Mucosa of descending colon (tissue), 3 donors: ENCODE results near the gene EXOC6B. TPM values are rescaled to one million over a fixed set of nuclear protein-coding genes. Genes with fewer than 3 reads are reported as not detected.

Source experiments
- ATAC-seq: fragments of 200-7000 bp; cut with Tn5 transposase; one replicate; pipeline ENCODE4 v1.9.1; 2020; ENCODE audit warnings: mild to moderate bottlenecking, moderate library complexity
- DNase-seq, 3 donors: peaks; one replicate each; pipeline ENCODE4 v3.0.0-alpha.2; 2020
- H3K36me3 ChIP-seq: fragments of 200-600 bp; one replicate; pipeline ENCODE4 v1.8.0; 2021; ENCODE audit warnings: low read depth, mild to moderate bottlenecking
- H3K4me1 ChIP-seq: fragments of 200-600 bp; one replicate; pipeline ENCODE4 v1.8.0; 2021; ENCODE audit warnings: low read depth, mild to moderate bottlenecking
- H3K4me3 ChIP-seq: fragments of 200-600 bp; one replicate; pipeline ENCODE4 v1.8.0; 2021; ENCODE audit warnings: mild to moderate bottlenecking
- H3K9me3 ChIP-seq: fragments of 200-600 bp; one replicate; pipeline ENCODE4 v1.8.0; 2021; ENCODE audit warnings: mild to moderate bottlenecking
- intact Hi-C, 2 donors: fragments of 100-400 bp; cut with DNase I in 1 of 2; cut with micrococcal nuclease in 1 of 2; formaldehyde crosslinking; loops; one replicate each; pipeline versions ENCODE4 v1.11.0 to v1.11.1; 2022; cut with DNase I, micrococcal nuclease
- total RNA-seq, 3 donors: library from RNA; stranded (reverse); fragmentation: NEBNext Ultra II Directional in 2 of 3; extraction: Animal tissue kit (Norgen Biotek cat#: 25700) in 2 of 3; gene quantifications; one replicate each; pipeline versions ENCODE4 v1.2.1 to v1.2.4, GENCODE V29; 2021 to 2023
- TF ChIP-seq, protein P1 (sequence below): fragments of 200-600 bp; IDR thresholded peaks from one replicate; pipeline ENCODE4 v1.8.0; 2022; ENCODE audit warnings: antibody characterized with exemption, mild to moderate bottlenecking
- donor health status: DM: no; HTN: no; CAD: no; lungs with moderate emphysema.
- donor health status: DM: no; HTN: no; CAD: no.
- donor health status: DM: no; HTN: yes; CAD: no.

Gene EXOC6B
- total RNA-seq, 3 donors from 2014 or later: 19.4 to 52.4 (median 28.8) TPM

DNA sequence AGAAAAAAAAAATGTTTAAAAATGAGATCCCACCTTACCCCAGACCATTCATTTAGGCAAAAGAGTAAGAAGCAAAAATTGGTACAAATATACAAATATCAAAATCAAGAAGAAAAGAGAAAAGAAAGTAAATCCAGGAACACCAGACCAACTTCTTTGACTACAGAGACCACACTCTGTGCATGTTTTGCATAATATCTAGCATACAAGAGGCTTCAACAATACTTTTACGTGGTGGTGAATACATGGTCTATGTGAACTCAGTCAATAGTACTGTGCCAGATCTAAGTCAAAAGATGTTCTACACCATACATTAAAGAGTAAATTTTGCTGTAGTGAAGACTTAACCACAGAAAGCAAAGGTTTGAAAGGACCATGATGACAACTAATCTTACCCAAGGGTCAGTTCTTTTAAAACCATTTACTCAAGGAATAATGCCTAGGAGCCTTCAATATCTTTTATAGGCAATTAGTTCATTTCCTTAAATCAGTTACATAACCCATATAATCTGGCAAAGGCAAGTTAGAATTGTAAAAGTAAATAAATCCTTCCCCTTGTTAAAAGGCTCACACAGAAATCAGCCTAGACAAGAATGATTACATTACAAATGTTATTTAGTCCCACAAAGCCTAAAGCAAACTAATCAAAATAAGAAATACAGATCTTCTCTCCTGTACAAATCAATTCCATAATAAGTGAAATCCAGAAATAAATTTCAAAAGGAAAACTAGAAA lies 115.2 kb downstream of the EXOC6B start:
- intact Hi-C loops: no loop called here
- TF ChIP-seq, protein P1, sequence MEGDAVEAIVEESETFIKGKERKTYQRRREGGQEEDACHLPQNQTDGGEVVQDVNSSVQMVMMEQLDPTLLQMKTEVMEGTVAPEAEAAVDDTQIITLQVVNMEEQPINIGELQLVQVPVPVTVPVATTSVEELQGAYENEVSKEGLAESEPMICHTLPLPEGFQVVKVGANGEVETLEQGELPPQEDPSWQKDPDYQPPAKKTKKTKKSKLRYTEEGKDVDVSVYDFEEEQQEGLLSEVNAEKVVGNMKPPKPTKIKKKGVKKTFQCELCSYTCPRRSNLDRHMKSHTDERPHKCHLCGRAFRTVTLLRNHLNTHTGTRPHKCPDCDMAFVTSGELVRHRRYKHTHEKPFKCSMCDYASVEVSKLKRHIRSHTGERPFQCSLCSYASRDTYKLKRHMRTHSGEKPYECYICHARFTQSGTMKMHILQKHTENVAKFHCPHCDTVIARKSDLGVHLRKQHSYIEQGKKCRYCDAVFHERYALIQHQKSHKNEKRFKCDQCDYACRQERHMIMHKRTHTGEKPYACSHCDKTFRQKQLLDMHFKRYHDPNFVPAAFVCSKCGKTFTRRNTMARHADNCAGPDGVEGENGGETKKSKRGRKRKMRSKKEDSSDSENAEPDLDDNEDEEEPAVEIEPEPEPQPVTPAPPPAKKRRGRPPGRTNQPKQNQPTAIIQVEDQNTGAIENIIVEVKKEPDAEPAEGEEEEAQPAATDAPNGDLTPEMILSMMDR: no peak

GRCh38 chr2:72708236-72708635 lies 117.6 kb downstream of the EXOC6B start:
- no peak for DNase-seq
- intact Hi-C loops: no loop called here
- no peak for ATAC-seq
- Histone ChIP-seq H3K9me3 (no peaks in the 10 kb centered on the region), H3K36me3 (no peaks in the 10 kb centered on the region), H3K4me3 (no peak overlapping the region), H3K4me1 (peaks cover 5% of the 10 kb centered on the region)
- TF ChIP-seq, protein P1: no peak

More for the DNA sequence above, 115.2 kb downstream of the EXOC6B start:
- Histone ChIP-seq H3K9me3 (no peaks in the 10 kb centered on the region), H3K4me1 (peaks cover 5% of the 10 kb centered on the region), H3K4me3 (no peak overlapping the region), H3K36me3 (no peaks in the 10 kb centered on the region)
- ATAC-seq (no peak), DNase-seq (no peak)

DNA sequence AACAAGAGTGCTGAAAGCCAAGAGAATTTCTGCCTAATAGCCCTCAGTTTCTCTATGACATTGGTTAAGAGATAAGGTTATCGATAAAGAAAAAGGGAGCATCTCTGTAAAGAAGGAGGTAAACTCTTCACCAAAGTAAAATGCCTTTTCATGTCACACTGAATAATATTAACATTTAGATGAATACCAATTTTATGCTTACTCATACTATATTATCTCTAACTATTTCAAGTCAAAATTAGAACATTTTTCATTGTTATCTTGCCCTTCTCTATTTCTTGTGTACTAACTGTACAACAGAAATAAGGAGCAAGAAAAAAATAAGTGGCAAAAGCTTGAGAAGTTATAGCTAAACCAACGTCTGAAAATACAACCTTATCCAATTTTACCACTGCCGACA lies 127.5 kb downstream of the EXOC6B start:
- H3K4me3 ChIP-seq: no peak overlapping the region
- ATAC-seq (no peak), DNase-seq (no peak)
- peaks cover 17% of the 10 kb centered on the region for H3K4me1 ChIP-seq
- no peaks in the 10 kb centered on the region for H3K36me3 ChIP-seq
- TF ChIP-seq, protein P1: no peak
- no peaks in the 10 kb centered on the region for H3K9me3 ChIP-seq
- intact Hi-C loops: no loop called here

DNA sequence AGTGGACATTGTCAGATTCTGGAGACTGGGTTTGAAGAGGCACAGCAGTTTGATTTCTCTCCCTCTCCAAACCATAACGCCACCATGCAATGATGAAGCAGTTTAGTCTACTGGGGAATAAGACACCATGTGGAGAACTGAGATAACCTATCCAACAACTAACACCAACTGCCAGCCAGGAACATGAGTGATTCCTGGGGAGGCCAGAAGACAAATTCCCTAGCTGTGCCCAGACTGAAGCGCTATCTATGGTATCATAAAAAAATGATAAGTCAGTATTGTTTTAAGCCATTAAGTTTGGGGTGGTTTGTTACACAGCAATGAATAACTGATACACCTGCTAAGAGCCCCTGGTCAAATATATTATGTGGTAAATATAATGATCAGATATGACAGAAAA lies 129.3 kb downstream of the EXOC6B start:
- intact Hi-C loops: no loop called here

DNA sequence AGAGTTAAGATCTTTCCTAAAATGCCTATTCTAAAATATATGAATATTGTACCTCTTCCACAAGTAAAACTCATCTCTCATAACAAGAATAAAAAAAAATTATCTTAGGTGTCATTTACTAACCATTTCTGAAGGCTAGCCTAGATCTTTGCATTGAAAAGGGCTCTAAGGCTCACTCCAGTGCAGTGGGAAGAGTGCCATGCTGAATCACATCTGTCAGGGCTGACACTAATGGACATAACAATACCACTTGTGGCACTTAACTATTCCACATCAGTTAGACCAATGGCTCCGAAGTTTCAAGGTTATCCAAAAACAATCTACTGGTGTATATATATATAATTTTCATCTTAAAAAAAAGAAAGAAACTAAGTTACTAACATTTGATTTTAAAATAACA lies 130.2 kb downstream of the EXOC6B start:
- H3K36me3 ChIP-seq: no peaks in the 10 kb centered on the region
- peaks cover 17% of the 10 kb centered on the region for H3K4me1 ChIP-seq
- no peak overlapping the region for H3K4me3 ChIP-seq
- intact Hi-C loops: no loop called here
- ATAC-seq (no peak), DNase-seq (no peak)
- TF ChIP-seq, protein P1: no peak
- no peaks in the 10 kb centered on the region for H3K9me3 ChIP-seq

More for the DNA sequence above, 129.3 kb downstream of the EXOC6B start:
- Histone ChIP-seq H3K4me3 (no peak overlapping the region), H3K4me1 (peaks cover 17% of the 10 kb centered on the region), H3K36me3 (no peaks in the 10 kb centered on the region), H3K9me3 (no peaks in the 10 kb centered on the region)
- TF ChIP-seq, protein P1: no peak
- DNase-seq (no peak), ATAC-seq (no peak)
